Right lobe of liver (tissue), 6 donors: ENCODE results near the gene CREB3L2. TPM values are rescaled to one million over a fixed set of nuclear protein-coding genes. Genes with fewer than 3 reads are reported as not detected.
A peak's percentile ranks its signal among the peaks of the same experiment; 100 is the strongest.

Experiments
- ATAC-seq, 4 donors: fragments of 200-7000 bp; cut with Tn5 transposase; one replicate each; pipeline ENCODE4 v1.9.1; 2020; ENCODE audit warnings: mild to moderate bottlenecking in 4 of 4, moderate library complexity in 4 of 4
- DNase-seq, 3 donors: peaks; one replicate each; pipeline ENCODE4 v3.0.0-alpha.2; 2020
- H3K27ac ChIP-seq, 3 donors: fragments of 200-600 bp; one replicate each; pipeline ENCODE4 v1.8.0; 2022
- H3K27me3 ChIP-seq, 2 donors: fragments of 200-600 bp; one replicate each; pipeline ENCODE4 v1.8.0; 2022
- H3K36me3 ChIP-seq, 4 donors: fragments of 200-600 bp; sonication (generic) in 1 of 4; one replicate each; pipeline versions ENCODE4 v1.5.1 to v1.8.0; 2017 to 2022; ENCODE audit warnings: control low read depth in 1 of 4
- H3K4me1 ChIP-seq, 4 donors: fragments of 200-600 bp; sonication (generic) in 1 of 4; one replicate each; pipeline versions ENCODE4 v1.5.1 to v1.8.0; 2017 to 2022; ENCODE audit warnings: control low read depth in 1 of 4
- H3K4me3 ChIP-seq, 3 donors: fragments of 200-600 bp; one replicate each; pipeline ENCODE4 v1.8.0; 2022
- H3K9me3 ChIP-seq, 4 donors: fragments of 200-600 bp; sonication (generic) in 1 of 4; one replicate each; pipeline versions ENCODE4 v1.5.1 to v1.8.0; 2017 to 2022; ENCODE audit warnings: control low read depth in 1 of 4
- CTCF ChIP-seq, 4 donors: fragments of 200-600 bp in 3 of 4; fragments of 450-650 bp in 1 of 4; IDR thresholded peaks; one replicate each; pipeline versions ENCODE4 v1.5.1 to v1.8.0; 2016 to 2022; ENCODE audit warnings: antibody characterized with exemption in 4 of 4, mild to moderate bottlenecking in 2 of 4
- POLR2A ChIP-seq: fragments of 450-650 bp; IDR thresholded peaks from one replicate; pipeline ENCODE4 v1.6.1; 2017; ENCODE audit warnings: antibody characterized with exemption, mild to moderate bottlenecking
- WGBS: methylation state at CpG from one replicate; pipeline ENCODE4 v1.1.6; 2018; ENCODE audit warnings: low coverage, low lambda C conversion rate; ENCODE audit not compliant: insufficient coverage; ENCODE audit errors: missing lambda C conversion rate; 5-methylcytosine and 5-hydroxymethylcytosine counted together
- intact Hi-C, 2 donors: fragments of 100-400 bp; cut with DNase I; formaldehyde crosslinking; loops; one replicate each; pipeline versions ENCODE4 v1.11.2 to v1.14.1; 2022
- total RNA-seq, 6 experiments: library from RNA; depleted of rRNA in 2 of 6; stranded (reverse); fragments of >200 nt in 2 of 6; fragmentation: NEBNext Ultra II Directional in 3 of 6; extraction: Animal tissue kit (Norgen Biotek cat#: 25700) in 3 of 6; gene quantifications; one replicate each; pipeline versions ENCODE4 v1.1.0 to v1.2.4, GENCODE V29; 2016 to 2023
- donor health status: DM: no; HTN: yes; CAD: no.
- donor health status: DM: no; HTN: no; CAD: no.
- donor health status: DM: no; HTN: no; CAD: no.
- donor health status: DM: no; HTN: yes; CAD: no.
- donor health status: DM: no; HTN: yes; CAD: no.

Gene CREB3L2
- total RNA-seq, 6 experiments from 2014 or later, result 11.5 to 29.9 (median 18.2) TPM

GRCh38 chr7:137948083-137948844 lies 53.6 kb downstream of the CREB3L2 start:
- Histone ChIP-seq H3K27ac (peak overlapping the region in 2 of 3 donors; percentile 1 to 25), H3K36me3 (no peaks in the 10 kb centered on the region), H3K27me3 (no peaks in the 10 kb centered on the region), H3K4me1 (peaks cover 0 to 41% (median 11%) of the 10 kb centered on the region in 4 donors), H3K4me3 (no peak overlapping the region), H3K9me3 (no peaks in the 10 kb centered on the region)
- DNase-seq (no peak), ATAC-seq (peak; percentile 15 to 59 (median 47))
- no peak for TF ChIP-seq POLR2A
- TF ChIP-seq CTCF (IDR thresholded peaks at IDR 0.05), result no peak
- intact Hi-C loops, result no loop called here
- 53% methylated on average over 5 of the region's 5 CpGs for WGBS

GRCh38 chr7:137947046-137947445 lies 54.8 kb downstream of the CREB3L2 start:
- Histone ChIP-seq H3K27me3 (no peaks in the 10 kb centered on the region), H3K9me3 (no peaks in the 10 kb centered on the region), H3K36me3 (no peaks in the 10 kb centered on the region), H3K4me1 (peaks cover 0 to 51% (median 11%) of the 10 kb centered on the region in 4 donors), H3K4me3 (no peak overlapping the region), H3K27ac (no peak overlapping the region)
- no peak for TF ChIP-seq CTCF (IDR thresholded peaks at IDR 0.05)
- no peak for TF ChIP-seq POLR2A
- intact Hi-C loops, result no loop called here
- 85% methylated on average over 7 of the region's 7 CpGs for WGBS
- DNase-seq (no peak), ATAC-seq (no peak)

- ATAC-seq, result no peak
- no peaks in the 10 kb centered on the region for H3K27me3 ChIP-seq
- no peak overlapping the region for H3K4me3 ChIP-seq
- no peak overlapping the region for H3K27ac ChIP-seq
- intact Hi-C loops, result no loop called here
- TF ChIP-seq POLR2A, result no peak
- no peak for TF ChIP-seq CTCF (IDR thresholded peaks at IDR 0.05)
- H3K36me3 ChIP-seq, result no peaks in the 10 kb centered on the region
- no peaks in the 10 kb centered on the region for H3K9me3 ChIP-seq
- 86% methylated on average over 3 of the region's 3 CpGs for WGBS
- no peak for DNase-seq
- H3K4me1 ChIP-seq, result peaks cover 0 to 48% (median 11%) of the 10 kb centered on the region in 4 donors
Observed at GRCh38 chr7:137946011-137946410, 55.9 kb downstream of the CREB3L2 start.

- peaks cover 0 to 50% (median 12%) of the 10 kb centered on the region in 4 donors for H3K4me1 ChIP-seq
- no peak overlapping the region for H3K27ac ChIP-seq
- intact Hi-C loops, result no loop called here
- no peak for TF ChIP-seq POLR2A
- no peak for TF ChIP-seq CTCF (IDR thresholded peaks at IDR 0.05)
- no peak overlapping the region for H3K4me3 ChIP-seq
- H3K9me3 ChIP-seq, result no peaks in the 10 kb centered on the region
- ATAC-seq, result no peak
- no peak for DNase-seq
- 30% methylated on average over 6 of the region's 6 CpGs for WGBS
- no peaks in the 10 kb centered on the region for H3K36me3 ChIP-seq
- no peaks in the 10 kb centered on the region for H3K27me3 ChIP-seq
Observed at GRCh38 chr7:137944168-137944567, 57.7 kb downstream of the CREB3L2 start.
